Suppressor macrophage treated with lipopolysaccharide for 1 hour (primary cell): ENCODE data around the gene SIN3A.
"Not testable (repeated sequence)": the region's sequence is repeated elsewhere in the genome, so short reads cannot be mapped to it uniquely, and the experiment has no call there.

Experiments used
- DNase-seq, 3 donors: peaks; one replicate each; pipeline ENCODE4 v3.0.0-alpha.2; 2020 to 2022

The SIN3A gene

GRCh38 chr15:75333654-75334419 lies 117.7 kb downstream of the SIN3A start:
- not testable (repeated sequence) for DNase-seq

GRCh38 chr15:75332093-75332492 lies 119.4 kb downstream of the SIN3A start:
- not testable (repeated sequence) for DNase-seq

GRCh38 chr15:75329571-75329970 lies 121.9 kb downstream of the SIN3A start:
- DNase-seq = no peak

- DNase-seq = no peak
Measured at GRCh38 chr15:75328493-75329314, 122.8 kb downstream of the SIN3A start.

GRCh38 chr15:75327491-75327890 lies 124.0 kb downstream of the SIN3A start:
- DNase-seq = no peak

DNA sequence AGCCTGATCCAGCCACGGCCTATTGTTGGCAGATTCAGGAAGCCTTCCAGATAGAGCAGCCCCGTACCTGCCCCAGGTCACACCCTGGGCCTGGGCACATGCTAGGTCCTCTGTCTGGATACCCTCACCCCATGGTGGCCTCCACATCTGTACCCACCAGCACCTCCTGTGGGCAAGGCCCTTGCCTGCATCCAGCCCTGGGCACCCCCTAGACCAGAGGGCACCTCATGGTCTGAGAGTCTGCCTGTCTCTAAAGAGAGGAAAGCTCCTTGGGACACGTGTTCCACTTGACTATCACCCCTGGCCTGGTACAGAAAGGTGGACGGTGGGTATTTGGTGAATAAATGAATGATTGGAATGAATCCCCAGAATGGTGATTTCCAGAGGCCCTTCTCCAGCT lies 124.5 kb downstream of the SIN3A start:
- DNase-seq = no peak

DNA sequence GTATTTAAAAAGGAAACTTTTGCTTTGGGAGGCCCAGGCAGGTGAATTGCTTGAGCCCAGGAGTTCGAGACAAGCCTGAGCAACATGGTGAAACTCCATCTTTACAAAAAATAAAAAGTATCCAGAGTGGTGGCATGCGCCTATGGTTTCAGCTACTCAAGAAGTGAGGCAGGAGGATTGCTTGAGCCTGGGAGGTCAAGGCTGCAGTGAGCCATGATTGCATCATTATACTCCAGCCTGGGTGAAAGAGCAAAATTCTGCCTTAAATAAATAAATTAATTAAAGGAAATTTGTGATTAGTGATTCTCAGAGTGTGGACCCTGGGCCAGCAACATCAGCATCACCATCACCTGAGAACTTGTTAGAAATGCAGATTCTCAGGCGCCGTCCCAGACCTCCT lies 125.6 kb downstream of the SIN3A start:
- DNase-seq = no peak

DNA sequence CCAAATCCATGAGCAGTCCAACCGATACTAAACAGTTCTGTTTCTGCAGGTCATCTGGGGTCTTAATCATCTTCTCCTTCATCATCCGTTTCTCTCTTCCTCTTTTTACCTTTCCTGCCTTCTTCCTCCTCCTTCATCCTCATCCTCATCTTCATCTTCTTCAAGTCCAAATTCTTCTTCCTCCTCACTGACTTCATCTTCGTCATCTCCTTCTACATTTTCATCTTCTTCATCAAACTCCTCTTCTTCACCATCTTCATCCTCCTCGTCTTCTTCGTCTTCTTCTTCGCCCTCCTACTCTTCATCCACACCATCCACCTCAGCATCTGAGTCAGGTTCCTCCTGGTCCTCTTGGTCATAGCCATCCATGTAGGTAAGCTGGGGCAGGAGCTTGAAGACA lies 129.8 kb downstream of the SIN3A start:
- no peak for DNase-seq
